Kasumi-1 (cell line): ENCODE results near the gene CFAP58.

Source experiments
- DNase-seq, 2 experiments: peaks; one replicate each; lab custom pipeline; 2025; lab: John Stamatoyannopoulos, UW

Gene CFAP58

DNA sequence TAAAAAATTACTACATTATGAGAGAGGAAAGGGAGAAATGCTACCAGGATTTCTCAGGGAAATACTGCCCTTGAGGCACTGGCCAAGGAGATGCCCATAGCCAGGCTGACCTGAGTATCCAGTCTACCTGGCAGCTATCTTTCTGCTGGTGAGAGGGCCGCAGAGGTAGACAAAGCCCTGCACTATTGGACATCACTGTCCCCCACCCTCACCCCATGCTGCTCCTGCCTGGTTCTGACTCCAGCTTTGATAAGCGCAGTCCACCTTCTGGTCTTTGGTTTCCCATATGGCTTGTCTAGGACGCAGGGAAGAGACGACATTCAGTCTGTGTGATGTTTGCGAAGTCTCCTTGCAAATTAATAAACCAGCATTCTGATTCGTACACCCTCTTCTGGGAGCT, 19.1 kb upstream of the CFAP58 start:
- no peak for DNase-seq

DNA sequence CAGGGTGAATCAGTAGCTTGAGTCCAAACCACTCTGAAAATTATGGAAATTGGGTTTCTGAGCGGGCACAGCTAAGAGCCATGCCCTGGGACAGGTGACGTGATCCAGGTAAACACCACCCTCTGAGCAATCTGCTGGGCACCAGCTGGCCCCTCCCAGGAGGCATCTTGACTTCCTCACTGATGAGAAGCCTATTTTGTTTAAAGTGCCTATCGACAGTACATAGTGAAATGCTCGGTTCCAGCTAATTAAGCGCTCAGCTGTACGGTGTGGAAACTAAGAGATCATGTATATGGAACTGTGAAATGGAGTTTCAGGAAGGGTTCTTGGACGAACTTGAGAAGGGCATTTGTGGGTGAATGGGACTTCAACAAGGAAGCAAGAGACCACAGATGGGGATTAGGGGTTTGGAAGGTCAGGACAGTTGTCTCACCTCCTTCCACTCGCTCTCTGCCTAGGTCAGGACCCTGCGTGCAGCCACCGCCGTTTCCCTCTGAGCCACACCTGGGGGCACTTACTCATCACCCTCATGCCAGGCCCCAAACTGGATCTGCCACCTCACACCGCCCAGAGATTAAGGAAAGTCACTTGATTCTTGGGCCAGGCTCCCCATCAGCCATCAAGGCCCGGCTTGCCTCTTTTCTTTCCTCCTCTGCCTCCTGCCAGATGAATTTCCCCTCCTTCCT, 18.5 kb upstream of the CFAP58 start:
- no peak for DNase-seq

DNA sequence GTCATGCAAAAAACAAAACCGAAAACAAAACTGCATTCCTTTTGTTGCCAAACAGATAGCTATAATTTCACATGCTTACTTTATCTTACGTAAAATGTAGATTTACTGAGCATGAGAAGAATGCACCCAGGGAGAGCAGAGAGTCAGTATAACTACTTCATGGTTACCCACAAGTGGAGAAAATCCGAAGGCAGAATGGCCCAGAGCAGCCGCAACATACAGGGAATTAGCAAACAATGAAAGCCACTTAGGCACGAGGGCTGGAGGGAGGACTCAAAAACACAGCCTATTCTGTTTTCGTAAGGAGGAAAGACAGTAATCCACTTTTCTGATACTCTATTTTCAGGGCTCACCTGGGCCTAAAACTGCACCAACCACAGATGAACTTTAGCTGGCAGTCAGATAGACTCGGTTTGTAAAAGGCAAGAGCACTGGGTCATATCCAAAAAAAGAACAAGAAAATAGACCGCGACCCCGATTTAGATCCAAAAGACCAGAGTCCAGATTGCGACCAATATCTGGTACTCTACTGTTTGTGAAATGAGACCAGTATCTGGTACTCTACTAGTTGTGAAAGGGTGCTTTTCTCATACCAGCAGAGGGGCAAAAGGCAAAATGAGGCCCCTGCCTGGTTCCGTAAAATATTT, 16.7 kb upstream of the CFAP58 start:
- no peak for DNase-seq

DNA sequence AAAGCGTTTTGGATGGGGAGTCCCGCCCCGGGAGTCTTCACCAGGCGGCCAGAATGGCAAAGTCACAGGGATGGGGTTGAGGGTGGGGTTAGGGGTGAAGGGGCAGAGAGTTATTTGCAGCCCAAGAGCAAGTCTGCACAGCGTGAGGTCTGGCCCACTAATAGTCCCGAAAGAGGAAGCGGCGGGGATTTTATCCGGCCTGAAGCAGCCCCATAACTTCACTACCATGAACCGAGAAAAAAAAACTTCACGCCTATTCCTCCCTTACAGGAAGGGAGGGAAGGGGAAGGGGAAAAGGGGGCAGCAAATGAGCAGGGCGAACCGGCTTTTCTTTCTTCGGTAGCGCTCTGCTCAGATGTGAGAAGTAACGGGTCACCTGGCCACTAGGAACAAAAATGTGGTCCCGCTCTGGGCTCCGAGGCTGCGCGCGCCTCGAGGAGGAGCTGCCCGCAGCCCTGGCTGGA, 16.1 kb upstream of the CFAP58 start:
- DNase-seq = peak; percentile 63 to 67

DNA sequence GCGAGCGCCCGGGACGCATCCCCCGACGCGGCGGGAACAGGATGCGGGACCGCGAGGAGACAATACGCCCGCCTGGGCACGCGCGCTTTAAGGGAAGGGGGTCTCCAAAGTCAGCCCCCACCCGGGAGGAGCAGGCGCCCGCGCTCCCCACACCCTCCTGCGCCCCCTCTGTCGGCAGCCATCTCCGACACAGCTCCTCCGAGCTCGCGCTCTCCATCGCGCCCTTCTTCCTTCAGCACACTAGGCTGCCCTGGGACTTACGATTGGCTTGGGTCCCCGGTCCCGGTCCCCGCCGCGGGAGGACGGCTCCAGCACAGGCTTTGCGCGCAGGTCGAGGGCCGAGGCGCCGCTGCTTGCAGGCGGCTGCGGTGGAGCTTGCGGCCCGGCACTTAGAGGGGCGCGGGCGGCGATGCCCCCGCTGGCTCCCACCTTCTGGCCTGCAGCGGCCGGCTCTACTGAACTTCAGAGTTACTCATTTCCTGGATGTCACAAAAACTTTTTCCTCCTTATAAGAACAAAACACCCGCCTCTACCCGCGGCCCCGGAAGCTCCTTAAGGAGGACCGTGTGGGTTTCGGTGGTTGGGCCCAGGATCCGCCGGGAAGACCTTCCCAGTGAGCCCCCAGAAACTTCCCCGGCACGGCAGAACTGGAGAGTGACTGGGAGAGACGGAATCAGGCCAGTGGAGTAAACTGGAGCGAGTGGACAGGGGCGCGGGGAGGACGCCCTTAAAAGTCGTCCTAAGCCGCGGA, 15.5 kb upstream of the CFAP58 start, which contains the start of gene ITPRIP:
Gene ITPRIP, minus strand, starts transcription at position 481 of the 751 bp plus-strand sequence. CDS start 22,414 bp downstream, outside the sequence.
- DNase-seq = peak; percentile 98 to 99

DNA sequence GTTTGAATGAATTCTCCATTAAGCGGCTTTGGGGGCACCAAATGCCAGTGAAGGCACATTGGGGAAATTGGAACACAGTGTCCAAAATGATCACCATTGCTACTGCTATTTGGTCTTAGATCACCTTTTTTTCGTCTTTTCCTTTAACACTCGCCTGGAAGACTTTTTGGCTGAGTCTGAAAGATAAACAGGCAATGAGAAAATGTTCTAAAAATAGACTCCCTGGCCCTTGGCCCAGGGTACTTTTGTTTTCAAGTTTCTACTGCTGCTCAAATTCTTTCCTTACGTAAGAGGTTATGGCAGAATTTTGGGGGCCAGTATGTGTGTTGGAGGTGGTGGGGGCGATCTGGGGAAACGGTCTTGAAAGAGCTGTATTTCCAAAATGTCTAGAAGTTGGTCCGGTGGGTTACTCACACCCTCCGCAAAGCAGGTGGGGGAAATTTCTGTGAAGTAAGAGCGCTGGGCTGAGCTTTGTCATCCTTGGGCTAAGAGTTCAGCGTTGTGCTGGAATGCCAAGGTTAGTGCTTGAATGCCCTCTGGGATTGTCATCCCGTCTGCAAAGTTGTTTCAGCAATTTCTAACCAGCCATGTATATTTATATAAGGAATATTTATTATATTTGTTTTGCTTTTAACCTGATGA, 14.0 kb upstream of the CFAP58 start:
- DNase-seq = no peak

DNA sequence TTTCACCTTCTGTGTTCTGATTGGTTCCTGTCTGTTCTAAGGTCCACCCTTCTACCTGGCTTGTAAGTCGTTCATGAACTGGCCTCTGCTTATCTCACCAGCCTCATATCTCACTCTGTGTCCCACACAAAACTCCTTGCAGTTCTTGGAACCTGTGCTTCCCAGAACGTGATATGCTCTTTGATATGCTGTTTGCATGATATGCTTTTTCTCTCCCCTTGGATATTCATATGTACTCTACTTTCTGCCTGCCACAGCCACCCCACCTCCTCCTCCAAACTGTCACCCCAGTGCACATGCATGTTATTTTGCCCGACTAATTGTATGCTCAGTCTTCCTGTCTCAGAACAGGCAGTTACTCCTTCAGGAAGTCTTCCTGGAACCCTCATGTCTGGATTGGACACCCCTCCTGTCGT, 13.5 kb upstream of the CFAP58 start:
- DNase-seq = no peak

DNA sequence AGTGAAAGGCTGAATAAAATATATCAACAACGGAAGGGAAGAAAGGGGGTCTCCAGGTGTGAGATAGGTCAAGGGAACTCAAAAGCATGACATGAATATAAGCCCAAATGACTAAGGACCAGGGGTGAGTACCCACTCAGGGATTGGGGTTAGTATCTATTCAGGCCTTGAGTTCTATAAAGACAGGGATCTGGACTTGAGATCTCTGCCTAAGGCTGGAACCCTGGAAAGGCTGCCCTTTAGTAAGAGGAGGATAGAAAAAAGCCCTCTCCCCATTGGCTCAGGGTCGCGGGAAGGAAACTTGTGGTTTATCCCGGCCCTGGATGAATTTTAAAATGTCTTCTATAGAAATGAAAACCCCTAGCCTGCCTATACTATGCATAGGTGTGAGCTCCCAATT, 13.0 kb upstream of the CFAP58 start:
- DNase-seq = no peak

DNA sequence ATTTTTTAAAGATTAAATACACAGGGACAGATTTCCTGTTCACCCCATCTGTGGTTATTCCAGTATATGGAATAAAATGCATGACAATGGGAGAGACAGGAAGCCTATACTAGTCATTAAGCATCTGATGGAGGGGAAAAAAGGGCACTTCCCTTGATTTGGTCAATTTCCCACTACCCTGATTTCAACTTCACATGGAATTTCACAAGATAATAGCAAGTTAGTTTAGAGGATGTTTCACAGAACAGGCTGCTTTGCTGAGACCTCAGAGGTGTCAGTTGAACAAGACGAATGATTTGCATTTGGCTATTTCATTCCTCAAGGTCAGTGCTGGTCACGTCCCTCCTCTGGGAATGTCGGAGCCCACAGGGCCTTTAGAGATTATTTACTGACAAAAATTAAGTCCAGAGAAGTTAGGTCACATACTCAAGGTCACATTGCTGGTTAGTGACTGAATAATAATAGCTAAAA, 10.7 kb upstream of the CFAP58 start:
- DNase-seq = no peak

DNA sequence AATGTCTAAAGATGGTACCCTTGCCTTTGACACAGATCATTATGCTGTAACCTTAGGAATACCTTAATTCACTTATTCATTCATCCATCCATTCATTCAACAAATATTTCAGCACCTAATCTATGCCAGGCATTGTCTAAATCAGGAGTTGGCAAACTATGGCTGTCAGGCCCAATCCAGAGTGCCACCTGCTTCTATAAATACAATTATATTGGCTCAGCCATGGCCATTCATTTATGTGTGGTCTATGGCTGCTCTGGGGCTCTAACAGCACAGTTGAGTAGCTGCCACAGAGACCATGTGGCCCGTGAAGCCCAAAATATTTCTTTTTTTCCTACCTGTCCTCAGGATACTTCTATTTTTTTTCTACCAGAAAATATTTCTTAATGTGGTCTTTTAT, 9.4 kb upstream of the CFAP58 start:
- DNase-seq = no peak

DNA sequence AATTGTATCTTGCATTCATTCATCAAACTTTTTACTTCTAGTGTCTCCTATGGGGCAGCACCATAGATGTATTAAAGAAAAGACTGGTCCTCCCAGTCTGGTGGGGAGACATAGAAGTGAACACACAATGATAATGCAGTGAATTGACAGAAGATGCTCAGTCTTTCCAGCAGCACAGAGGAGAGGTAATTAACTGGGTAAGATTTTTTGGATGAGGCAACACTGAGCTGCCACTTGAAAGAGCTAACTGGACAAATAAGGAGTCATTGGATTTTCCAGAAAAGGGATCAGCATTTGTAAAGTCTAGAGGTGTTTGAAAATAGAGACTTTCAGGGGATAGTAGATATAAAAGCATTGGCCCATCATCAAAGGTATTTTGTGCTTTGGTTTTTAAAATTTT, 8.1 kb upstream of the CFAP58 start:
- no peak for DNase-seq

DNA sequence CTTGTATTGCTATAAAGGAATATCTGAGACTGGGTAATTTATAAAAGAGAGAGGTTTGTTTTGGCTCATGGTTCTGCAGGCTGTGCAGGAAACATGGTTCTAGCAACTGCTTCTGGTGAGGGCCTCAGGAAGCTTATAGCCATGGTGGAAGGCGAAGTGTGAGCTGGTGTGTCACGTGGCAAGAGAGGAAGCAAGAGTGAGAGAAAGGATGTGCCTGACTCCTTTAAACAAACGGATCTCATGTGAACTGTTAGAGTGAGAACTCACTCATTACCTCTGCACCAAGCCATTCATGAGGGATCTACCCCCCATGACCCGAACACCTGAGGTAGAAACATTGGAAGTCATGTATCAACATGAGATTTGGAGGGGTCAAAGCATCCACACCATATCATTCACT, 7.7 kb upstream of the CFAP58 start:
- DNase-seq = peak; percentile 50 to 59

DNA sequence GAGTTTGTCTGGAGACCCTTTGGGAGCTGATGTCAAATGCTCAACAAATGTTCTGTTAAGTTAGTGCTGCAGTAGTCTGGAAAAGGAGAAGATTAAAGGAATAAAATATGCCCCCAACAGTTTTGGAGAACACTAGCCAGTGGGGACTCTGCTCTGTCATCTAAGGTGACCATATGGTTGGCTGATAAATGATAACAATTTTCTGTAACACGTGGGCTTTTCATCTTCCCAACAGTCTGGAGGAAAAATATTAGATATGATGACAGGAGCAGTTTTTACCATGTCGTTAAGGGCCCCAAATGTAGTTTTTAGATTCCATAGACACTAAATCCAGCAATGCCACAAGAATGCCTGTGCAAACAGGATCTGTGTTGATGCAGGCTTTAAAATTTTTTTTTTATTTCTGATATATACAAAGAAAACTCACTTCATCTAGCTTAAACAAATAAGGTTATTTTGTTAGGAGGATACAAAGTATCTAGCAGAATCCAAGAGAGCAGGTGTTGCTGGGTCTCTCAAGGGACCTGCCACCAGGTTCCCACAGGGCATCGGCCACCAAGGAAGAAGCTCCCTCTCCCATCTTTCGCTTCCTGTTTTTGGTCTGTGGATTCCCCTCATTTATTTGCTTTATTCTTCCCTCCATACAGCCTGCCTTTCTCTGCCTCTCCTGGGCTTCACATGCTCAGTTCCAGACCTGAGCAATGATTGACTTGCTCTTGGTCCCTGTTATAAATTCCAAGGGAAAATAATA, 6.2 kb upstream of the CFAP58 start:
- no peak for DNase-seq

DNA sequence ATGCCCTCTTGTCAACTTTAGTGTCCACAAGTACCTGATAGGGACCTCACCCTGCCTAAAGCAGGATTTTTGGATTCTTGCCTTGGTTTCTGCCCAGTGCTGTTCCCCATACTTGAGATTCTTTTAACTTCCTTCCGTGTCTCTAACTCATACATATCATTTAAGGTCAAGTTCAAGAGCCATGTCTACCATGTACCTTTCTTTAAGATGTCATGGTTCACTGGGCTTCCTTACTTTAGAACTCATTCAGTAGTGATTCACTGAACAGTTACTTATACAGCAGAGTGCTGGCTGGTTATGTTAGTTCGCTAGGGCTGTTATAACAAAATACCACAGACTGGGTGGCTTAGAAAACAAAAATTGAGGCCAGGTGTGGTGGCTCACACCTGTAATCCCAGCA, 5.0 kb upstream of the CFAP58 start:
- no peak for DNase-seq

DNA sequence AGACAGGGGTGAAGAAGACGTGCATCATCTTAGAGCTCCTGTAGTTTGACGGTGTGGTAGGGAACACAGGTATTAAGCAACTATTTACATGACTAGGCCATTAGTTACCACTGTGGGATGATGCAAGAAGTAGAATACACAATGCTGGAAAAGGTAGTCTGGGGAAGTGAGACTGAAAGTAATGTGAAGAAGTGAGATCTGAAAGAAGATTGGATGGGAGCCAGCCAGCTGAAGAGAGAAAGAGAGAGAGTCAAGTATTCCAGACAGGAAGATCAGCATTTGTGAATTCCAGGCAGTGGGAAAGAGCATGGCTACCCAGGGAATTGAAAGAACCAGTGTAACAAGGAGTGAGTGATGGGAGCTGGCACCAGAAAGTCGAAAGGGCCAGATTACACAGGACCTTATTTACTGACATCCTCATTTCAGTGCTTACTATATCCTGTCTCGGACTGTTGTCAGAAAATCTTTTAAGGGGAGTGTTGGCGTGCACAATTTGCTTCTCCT, 4.0 kb upstream of the CFAP58 start:
- DNase-seq = peak in 1 of 2 experiments; percentile 22

DNA sequence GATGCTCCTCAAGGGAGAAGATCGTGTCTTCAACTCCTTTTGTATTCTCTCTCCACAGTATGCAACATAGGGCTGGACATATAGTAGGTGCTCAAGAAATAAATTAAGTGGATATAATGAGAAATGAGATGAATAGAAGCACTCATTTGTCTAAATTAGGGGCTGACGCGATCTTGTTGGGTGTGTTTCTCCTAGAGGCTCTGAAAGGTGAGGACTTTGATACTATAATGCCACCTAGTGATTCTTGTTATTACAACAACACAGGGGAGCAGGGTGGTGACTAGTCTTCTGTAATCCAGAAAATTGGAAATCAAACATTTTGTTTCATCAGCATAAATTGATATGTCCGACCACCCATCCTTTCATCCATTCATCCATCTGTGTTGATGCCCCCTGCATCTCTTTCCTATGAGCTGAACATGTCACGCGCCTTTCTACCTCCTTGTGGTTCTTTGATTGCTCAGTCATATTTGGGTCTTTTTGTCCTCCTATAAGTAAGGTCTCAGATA, 3.5 kb upstream of the CFAP58 start:
- DNase-seq = peak; percentile 91 to 96

DNA sequence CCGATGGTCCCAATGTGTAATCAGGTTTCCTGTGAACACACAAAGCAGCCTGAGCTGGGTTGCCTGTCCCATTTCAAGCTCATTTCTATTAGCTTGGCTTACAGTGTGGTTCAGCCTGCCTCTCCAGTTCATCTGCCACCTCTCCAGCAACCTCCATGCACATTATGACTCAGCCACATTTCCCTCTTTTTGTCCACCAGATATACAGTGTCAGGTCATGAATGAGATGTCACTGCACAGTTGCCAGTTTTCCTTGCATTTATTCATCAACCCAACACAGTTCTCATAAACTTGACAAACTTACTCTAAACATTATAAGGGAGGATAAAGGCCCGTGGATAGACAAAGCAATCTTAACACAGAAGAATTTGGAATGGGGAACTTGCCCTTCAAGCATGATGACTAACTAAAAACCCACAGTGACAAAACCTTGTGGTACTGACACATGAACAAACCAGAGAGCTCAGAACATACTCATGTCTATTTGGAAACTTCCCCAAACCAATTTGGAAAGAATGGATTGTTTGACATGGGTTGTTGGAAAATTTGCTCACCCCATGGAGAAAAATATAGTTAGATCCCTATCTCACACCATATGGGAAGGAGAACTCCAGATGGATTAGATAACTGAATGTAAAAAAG, 2.5 kb upstream of the CFAP58 start:
- DNase-seq = peak; percentile 93 to 94

DNA sequence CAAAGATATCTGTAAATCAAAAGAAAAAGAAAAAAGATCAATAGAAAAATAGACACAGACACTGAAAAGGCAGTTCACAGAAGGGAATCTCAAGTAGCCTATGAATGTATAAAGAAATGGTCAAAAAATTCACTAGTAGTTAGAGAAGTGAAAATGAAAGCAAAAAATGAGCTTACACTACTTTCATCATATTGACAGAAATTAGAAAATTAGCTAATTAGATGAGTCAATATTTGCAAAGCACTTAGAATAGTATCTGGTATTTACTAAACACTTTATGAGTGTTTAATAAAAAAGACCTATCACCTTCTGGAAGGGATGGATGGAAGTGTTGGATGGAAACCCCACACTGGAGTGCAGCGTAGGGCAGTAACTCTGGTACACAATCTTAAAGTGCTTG, 1.7 kb upstream of the CFAP58 start:
- no peak for DNase-seq

DNA sequence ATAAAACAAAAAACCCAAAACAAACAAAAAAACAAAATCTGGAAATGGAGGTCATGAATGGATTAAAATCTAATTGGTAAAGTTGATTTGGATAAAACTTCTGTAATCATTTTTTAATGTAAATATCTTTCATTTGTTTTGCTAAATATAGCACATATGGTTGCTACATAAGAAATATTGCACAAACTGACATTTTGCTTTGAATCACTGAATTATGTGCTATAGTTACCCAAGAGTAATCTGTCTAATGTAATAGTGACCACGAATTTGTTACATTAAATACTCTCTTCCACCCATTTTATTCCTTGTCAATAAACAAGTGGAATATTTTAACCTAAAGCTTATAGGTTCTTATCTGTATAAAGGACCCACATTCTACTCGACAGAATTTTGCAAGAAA, 6.2 kb downstream of the CFAP58 start:
- DNase-seq = no peak

DNA sequence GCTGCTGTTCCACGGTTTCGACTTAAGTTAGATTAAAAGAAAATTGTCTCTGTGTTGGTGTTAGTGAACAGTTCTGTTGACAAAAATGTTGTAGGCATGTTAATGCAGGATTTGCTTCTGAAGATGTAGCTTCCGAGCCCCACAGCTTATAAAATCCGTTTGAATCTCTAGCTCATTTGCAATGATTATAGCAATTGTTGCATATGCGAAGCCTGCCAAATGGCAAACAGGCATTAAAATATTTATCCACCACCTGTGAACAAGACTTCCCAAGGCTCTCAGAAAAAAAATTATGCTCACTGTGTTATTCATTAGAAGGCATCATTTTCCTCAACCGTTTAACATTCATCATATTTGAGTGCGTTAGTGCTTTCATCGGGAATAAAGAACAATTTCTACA, 14.3 kb downstream of the CFAP58 start:
- no peak for DNase-seq

DNA sequence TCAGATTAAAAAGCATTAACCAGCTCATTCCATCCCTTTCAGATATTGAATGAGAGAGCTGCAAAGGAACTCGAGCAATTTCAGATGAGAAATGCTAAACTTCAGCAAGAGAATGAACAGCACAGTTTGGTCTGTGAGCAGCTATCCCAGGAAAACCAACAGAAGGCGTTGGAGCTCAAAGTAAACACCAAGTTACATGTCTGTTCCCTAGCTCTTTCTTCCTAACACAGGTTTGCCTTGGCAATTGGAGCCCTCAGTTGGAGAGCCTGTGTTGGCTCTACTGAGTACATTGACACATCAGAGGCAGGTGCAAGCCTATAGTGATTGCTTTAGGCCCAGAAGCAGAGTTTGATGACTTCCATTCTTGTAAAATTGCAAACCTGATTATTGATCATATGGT, 14.7 kb downstream of the CFAP58 start:
- no peak for DNase-seq
